ENCODE results near the gene PDE5A.
"Not testable (repeated sequence)": the region's sequence is repeated elsewhere in the genome, so short reads cannot be mapped to it uniquely, and the experiment has no call there.

The PDE5A gene

DNA sequence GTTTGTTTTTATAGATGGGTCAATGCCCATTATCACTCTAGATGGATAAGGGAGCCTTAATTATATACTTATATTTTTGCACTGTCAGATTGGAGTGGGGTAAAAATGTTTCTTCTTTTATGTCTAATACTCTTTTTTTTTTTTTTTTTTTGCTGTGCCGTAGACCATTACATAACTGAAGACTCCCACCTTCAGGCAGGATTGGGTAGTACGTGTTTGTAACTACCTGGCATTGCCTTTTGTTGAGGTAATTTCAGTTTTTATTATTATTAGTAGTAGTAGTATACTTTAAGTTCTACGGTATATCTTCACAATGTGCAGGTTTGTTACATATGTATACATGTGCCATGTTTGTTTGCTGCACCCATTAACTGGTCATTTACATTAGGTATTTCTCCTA is 165.9 kb downstream of the PDE5A start:
- not testable (repeated sequence) for DNase-seq

DNA sequence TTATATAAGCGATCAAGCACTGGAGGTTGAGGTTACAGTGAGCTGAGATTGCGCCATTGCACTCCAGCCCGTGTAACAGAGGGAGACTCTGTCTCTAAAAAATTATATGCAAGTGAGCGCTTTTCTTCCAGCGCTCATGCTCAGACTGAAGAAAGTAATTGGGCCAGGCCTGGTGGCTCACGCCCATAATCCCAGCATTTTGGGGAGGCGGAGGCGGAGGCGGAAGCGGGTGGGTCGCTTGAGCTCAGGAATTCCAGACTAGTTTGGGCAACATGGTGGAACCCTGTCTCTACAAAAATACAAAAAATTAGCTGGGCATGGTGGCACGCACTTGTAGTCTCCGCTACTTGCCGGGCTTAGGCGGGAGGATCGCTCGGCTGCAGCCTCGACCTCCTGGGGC is 172.9 kb downstream of the PDE5A start:
- DNase-seq = not testable (repeated sequence)

DNA sequence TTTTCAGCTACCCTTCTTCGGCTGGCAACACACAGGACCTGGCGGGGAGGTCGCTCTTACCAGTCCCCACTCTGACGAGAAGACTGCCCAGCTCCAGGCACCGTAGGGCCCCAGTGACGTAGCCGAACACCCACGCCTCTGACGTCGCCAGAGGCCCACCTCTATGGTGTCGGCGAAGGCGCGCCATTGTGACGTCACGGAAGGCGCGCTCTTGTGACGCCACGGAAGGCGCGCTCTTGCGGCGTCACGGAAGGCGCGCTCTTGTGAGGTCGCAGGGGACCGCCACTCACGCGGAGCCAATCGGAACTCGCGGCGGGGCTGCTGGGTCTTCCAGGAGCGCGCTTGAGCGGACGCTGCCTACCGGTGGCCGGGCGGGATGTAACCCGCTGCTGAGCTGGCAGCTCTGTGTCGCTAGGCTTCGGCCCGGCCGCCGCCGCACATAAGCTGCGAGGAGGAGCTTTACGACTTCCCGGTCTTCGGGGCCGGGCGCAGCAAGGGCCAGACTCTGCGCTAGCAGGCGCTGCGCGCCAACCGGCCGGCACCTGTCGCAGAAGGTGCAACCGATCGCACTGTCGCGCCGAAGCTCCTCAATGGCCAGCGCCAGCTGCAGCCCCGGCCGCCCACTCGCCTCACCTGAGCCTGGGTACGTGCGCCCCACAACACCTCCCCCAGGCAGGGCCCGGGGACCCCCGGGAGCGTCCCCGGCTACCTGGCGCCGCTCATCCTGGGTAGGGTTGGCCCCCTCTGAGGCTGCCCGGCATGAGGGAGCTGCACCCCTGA is 173.9 kb downstream of the PDE5A start:
- peak; percentile 49 for DNase-seq

DNA sequence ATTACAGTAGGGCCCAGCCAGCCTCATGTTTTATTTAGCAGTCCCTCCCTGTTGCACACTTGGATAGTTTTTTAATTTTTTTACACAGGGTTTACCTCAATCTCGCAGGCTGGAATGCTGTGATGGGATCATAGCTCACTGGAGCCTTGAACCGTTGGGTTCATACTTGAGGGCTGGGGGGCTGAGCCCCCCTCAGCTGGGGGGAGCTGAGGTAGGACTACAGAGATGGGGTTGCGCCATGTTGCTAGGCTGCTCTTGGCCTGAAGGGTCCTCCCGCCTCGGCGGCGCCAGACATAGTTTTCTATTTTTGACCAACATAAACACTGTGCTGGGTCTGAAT is 174.5 kb downstream of the PDE5A start:
- not testable (repeated sequence) for DNase-seq

DNA sequence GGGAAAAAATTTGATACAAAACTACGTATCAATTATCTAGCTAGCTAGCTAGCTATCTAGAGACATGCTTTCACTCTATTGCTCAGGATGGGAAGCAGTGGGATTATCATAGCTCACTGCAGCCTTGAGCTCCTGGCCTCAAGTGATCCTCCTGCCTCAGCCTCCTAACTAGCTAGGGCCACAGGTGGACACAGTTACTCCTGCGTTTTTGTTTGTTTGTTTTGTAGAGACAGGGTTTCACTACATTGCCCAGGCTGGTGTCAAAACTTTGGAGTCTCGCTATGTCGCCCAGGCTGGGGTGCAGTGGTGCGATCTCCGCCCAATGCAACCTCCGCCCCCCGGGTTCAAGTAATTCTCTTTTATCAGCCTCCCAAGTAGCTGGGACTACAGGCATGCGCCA is 175.3 kb downstream of the PDE5A start:
- DNase-seq = not testable (repeated sequence)

DNA sequence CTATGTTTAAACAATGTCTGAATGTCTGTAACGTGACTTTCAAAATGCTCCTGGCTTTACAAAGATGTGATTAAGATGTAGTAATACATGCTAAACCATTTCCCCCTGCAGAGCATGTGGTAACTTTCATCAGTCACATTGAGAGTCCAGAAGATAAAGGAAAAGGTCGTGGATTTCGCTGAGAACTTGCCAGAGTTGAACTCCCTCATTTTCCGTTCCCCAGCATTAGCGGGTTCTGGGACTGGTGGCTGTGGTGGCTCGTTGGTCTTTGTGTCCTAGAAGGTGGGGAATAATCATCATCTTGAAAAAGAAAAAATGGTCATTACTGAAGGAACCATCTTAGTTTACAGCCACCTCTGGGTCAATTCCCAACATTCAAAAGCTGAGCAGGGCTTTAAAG is 178.8 kb downstream of the PDE5A start:
- DNase-seq = not testable (repeated sequence)

All from SHP77 treated with DMSO at 0.1 percent for 48 hours (cell line).